NCI-H2107 treated with DMSO at 0.1 percent for 48 hours (cell line): Measurements from ENCODE around the gene HLCS.

ENCODE experiments used
- DNase-seq: peaks from one replicate; lab custom pipeline; 2025; ENCODE audit not compliant: unreplicated experiment; lab: John Stamatoyannopoulos, UW

HLCS gene

DNA sequence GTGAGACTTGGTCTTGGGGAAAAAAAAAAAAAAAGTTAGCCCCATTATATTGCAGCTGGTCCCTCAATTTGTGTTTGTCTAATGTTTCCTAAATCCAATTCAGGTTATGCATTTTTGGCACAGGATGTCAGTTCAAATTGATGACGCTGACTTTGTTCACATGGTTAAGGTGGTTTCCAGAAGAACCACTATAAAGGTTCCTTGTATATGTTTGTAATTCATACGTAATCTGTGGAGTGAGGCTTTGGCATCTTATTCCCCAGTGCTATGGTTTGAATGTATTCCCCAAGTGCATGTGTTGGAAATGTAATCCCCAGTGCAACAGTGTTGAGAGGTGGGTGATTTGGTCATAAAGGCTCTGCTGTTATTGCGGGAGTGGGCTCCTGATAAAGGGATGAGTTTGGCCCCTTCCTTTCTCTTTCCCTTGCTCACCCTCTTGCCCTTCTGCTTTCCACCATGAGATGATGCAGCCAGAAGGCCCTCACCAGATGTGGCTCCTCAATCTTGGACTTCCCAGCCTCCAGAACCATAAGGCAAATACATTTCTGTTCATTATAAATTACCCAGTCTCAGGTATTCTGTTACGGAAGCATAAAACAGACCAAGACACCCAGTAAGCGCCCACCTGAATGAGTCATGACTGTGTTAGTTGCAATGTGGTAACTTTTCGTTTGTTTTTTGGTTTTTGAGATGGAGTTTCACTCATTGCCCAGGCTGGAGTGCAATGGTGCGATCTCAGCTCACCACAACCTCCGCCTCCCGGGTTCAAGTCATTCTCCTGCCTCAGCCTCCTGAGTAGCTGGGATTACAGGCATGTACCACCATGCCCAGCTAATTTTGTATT is 19.5 kb upstream of the HLCS start:
- no peak for DNase-seq

GRCh38 chr21:36981977-36982700 is 15.7 kb upstream of the HLCS start:
- no peak for DNase-seq

DNA sequence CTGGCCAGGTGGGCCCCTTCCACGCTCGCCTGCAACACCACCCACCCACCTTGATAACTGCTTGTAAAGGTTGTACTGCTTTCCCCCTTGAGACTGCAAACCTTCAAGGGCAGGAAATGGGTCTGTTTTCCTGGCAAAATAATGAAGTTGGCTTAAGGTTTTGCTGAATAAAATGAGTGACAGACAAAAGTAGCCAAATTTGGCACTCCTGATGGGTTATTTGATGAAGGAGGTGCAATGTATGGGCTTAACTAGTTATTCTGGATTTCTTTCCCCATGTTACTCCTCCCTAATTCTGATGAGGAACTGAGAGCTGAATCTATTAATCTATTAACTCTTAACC is 14.6 kb upstream of the HLCS start:
- DNase-seq, result no peak

GRCh38 chr21:36980280-36981048 is 14.0 kb upstream of the HLCS start:
- DNase-seq, result no peak

DNA sequence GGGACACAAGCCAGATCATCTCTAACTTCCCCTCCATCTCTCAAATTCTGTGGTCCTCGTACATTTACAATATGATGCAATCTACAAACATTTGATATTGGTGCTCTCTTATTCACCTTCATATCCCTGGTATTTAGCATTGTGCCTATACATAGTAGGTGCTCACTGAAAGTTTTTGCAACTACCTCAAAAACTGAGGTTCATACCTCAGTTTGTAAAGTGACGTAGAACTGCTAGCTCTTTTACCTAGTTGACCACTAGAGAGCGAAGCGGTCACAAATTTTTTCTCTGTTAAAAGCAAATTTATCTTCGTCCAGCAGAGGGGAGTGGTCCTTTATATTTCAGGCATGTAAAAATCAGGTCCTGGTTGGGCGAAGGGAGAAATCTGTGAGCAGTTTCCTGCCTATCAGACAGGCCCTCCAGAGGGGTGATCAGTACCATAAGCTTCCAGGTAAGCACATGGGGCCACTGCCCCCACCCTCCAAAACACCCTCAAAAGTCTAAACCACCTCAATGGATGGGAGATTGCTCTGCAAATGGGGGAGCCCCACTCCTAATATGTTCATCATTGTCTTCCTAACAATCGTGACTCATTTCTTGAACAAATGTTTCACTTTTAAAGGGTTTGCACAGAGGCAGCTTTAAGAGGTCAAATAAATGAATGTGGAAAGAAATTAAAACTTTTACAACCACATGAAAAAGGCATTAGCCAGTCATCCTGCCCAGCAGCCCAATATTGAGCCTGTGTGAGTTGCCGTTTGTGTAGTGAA is 10.6 kb upstream of the HLCS start:
- DNase-seq, result peak; percentile 61

GRCh38 chr21:36976228-36976861 is 9.9 kb upstream of the HLCS start:
- DNase-seq, result no peak

DNA sequence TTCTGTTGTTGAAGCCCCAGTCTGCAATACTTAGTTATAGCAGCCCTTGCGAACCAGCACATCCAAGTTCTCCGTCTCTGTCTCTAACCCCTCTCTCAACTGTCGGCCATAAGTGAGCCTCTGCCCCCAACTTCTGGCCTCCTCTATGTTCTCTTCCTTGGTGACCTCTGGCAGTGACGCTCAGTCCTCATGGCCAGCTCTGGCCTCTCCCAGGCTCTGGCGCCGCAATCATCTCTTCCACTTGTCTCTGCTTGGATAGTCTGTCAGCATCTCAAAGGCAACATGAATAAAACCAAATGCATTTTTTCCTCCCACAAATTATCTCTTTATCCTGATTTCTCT is 8.4 kb upstream of the HLCS start:
- no peak for DNase-seq

DNA sequence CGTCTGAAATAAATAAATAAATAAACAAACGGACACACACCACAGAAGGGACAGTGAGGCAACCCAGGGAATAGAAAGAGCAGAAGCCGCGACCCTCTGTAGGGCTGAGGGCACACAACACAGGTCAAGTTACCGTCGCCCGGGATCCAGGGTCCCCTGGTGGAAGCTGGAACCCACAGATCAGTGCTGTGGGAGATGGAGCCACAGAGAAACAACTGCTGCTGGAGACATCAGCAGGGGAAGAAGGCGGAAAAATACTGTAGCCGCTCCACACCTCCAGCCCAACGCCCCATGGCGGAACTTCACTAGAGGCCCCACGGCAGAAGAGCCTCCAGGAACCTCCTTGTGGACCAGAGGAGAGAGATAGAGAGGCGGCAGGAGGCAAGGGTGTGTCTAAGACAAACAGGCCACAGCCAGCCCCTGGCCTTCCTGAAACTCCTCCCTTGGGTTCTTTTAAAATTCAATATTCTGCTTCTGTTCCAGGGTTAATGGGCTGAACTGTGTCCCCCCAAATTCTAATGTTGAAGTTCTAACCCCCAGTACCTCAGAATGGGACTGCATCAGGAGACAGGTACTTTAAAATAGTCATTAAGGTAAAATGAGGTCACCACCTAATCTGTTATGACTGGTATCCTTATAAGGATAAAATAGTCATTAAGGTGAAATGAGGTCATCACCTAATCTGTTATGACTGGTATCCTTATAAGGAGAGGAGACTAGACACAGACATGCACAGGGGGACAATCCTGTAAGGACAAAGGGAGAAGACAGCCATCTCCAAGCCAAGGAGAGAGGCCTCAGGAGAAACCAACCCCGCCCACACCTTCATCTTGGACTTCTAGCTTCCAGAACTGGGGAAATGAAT is 7.7 kb upstream of the HLCS start:
- no peak for DNase-seq

- no peak for DNase-seq
Observed at GRCh38 chr21:36968976-36969375, 2.5 kb upstream of the HLCS start.

DNA sequence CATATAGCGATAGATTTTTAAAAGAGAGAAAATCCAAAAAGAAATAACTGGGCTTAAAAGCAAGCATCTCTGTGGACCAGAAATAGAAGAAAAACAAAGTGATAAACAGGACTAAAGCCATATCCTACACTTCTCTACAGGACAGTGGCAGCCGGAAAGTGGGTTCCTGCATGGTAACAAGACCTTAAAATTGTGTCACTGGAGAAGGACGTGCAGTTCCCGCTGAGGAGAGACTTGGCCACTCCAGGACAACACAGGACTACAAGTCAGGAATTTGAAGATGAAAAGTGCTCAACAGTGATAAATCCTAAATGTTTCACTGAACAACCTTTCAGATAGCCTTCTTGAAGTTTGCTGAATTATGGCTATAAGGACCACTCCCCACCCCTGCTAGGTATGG is 1.9 kb upstream of the HLCS start:
- DNase-seq, result no peak

DNA sequence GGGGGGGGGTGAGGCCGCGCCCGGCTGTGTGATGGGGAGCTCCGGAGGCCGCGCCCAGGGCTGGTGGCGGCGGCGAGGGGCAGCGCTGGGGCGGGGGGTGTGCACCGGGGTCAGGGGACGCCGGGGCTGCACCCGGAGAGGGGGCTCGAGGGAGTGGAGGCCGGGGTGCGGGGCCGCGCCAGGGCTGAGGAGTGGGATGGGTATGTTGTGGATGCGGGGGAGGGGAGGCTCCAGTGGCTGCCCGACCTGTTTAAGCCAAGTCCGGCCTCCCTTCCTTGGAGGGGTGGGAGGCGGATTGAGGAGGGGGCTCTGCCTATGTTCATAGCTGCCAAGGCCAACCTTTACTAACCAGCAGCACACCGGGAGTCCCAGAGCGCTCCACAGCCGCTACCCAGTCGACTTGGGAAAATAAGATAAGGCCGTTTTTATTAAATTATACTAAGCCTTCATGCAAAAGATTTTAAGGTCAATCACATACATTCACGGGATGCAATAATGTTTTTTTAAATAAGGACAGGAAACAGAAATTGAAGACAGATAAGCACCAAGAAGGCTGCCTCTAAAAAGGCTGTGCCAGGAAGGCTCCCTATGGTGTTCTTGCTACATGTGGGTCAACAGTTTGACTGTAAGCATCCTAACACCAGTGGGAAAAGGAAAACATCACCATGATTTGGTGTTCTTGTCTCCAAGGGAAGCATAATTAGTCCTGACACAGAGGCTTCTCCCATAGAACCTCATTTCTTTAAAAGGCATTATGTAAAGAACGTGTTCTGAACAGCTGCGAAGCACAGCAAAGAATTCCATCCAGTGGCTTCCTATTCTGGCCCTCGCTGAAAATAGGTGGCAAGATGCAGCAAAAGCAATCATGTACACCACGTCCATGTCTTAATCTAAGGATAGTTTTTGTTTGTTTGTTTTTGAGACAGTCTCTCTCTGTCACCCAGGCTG is 626 bp upstream of the HLCS start:
- DNase-seq, result no peak

GRCh38 chr21:36965720-36966065 is 776 bp downstream of the HLCS start:
- no peak for DNase-seq

- no peak for DNase-seq
Observed at GRCh38 chr21:36964827-36965719, 1.4 kb downstream of the HLCS start.

DNA sequence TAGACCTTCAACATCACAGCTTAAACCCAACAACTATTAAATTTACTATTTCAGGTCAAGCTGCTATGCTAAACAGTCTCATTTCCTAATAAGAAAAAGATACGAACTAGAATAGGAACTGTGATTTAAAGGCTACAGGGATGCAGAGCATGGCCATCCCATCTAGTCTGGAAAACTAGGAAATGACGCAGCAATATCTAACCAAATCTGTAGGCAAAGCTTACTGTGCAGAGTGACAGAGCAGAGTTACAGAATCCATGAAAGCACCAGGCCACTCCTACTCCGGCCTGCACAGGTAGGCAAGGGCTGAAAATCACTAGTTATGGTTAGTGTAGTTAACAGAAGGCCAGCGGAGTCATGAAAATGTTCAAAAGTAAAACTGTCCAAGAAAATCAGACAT is 2.1 kb downstream of the HLCS start:
- no peak for DNase-seq

DNA sequence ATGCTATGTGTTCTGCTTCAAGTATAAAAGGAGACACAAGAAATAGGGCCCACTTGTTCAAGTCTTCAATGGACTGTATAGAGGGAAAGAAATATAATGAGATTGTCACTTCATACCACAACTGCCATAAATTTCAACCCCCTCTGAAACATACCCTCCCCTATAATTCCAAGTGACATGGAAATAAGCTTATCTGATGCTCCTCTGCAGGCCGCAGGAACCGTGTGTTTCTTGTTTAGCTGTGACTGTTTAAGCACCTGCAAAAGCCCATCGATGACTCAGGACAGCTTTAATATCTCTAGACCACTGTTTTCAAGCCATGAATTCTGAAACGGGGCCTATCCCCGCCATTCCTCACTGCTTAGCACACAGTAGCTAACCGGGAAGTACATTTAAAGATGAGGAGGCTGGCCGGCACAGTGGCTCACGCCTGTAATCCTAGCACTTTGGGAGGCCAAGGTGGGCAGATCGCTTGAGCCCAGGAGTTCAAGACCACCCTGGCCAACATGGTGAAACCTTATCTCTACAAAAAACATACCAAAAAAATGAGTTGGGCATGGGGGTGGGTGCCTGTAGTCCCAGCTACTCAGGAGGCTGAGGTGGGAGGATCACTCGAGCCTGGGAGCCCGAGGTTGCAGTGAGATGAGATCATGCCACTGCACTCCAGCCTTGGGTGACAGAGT is 4.2 kb downstream of the HLCS start:
- DNase-seq, result no peak

GRCh38 chr21:36960676-36961284 is 5.7 kb downstream of the HLCS start:
- no peak for DNase-seq
